GM18868 (cell line): ENCODE results near the gene PDE3A.
"Not testable (repeated sequence)": the region's sequence is repeated elsewhere in the genome, so short reads cannot be mapped to it uniquely, and the experiment has no call there.

Source experiments
- ATAC-seq: cut with Tn5 transposase; IDR thresholded peaks from one replicate; pipeline ENCODE4 v1.9.1; 2021; ENCODE audit warnings: mild to moderate bottlenecking, moderate library complexity; ENCODE audit not compliant: unreplicated experiment

The PDE3A gene

GRCh38 chr12:20596061-20596460, 227.7 kb downstream of the PDE3A start:
- ATAC-seq: no peak

- no peak for ATAC-seq
These were observed 231.4 kb downstream of the PDE3A start for GRCh38 chr12:20599757-20600156.

GRCh38 chr12:20601668-20602280, 233.4 kb downstream of the PDE3A start:
- ATAC-seq: no peak

- ATAC-seq: no peak
These were observed 234.5 kb downstream of the PDE3A start for GRCh38 chr12:20602641-20603391.

GRCh38 chr12:20604408-20605067, 236.2 kb downstream of the PDE3A start:
- ATAC-seq: no peak

- not testable (repeated sequence) for ATAC-seq
These were observed 246.7 kb downstream of the PDE3A start for GRCh38 chr12:20615020-20615419.

GRCh38 chr12:20616093-20616492, 247.8 kb downstream of the PDE3A start:
- no peak for ATAC-seq

- ATAC-seq: no peak
These were observed 251.9 kb downstream of the PDE3A start for GRCh38 chr12:20620261-20620660.

- ATAC-seq: no peak
These were observed 256.4 kb downstream of the PDE3A start for GRCh38 chr12:20624718-20625117.

- ATAC-seq: no peak
These were observed 257.2 kb downstream of the PDE3A start for GRCh38 chr12:20625531-20625930.

GRCh38 chr12:20627001-20627588, 258.8 kb downstream of the PDE3A start:
- no peak for ATAC-seq

- ATAC-seq: no peak
These were observed 260.0 kb downstream of the PDE3A start for GRCh38 chr12:20628226-20628787.

GRCh38 chr12:20628999-20629398, 260.7 kb downstream of the PDE3A start:
- no peak for ATAC-seq

GRCh38 chr12:20629414-20630156, 261.2 kb downstream of the PDE3A start:
- no peak for ATAC-seq

- no peak for ATAC-seq
These were observed 263.4 kb downstream of the PDE3A start for GRCh38 chr12:20631711-20632110.

- no peak for ATAC-seq
These were observed 272.8 kb downstream of the PDE3A start for GRCh38 chr12:20641106-20641505.

GRCh38 chr12:20643822-20644221, 275.5 kb downstream of the PDE3A start:
- no peak for ATAC-seq

- peak; percentile 77 for ATAC-seq
These were observed 278.0 kb downstream of the PDE3A start for GRCh38 chr12:20646239-20646827.

GRCh38 chr12:20653871-20654270, 285.5 kb downstream of the PDE3A start:
- no peak for ATAC-seq

GRCh38 chr12:20656600-20656999, 288.3 kb downstream of the PDE3A start:
- ATAC-seq: no peak
